Keratinocyte (primary cell): ENCODE results near the gene ZFAND5.

ENCODE experiments used
- CTCF ChIP-seq, 3 experiments: IDR thresholded peaks in 1 of 3; conservative IDR thresholded peaks in 1 of 3; optimal IDR thresholded peaks in 1 of 3; 2 replicates in 2 of 3; 3 replicates in 1 of 3; pipeline versions ENCODE3 to v1.5.1; 2011; ENCODE audit warnings: low read length in 3 of 3, mild to moderate bottlenecking in 3 of 3, moderate library complexity in 2 of 3, control low read depth in 1 of 3, inconsistent platforms in 1 of 3; ENCODE audit not compliant: insufficient read depth in 2 of 3; ENCODE audit errors: extremely low read depth in 1 of 3
- EZH2 ChIP-seq: IDR thresholded peaks from one replicate; pipeline ENCODE4 v1.6.1; 2012; ENCODE audit warnings: inconsistent platforms, mild to moderate bottlenecking, low read length, moderate library complexity

- TF ChIP-seq CTCF (optimal IDR thresholded peaks at IDR 0.05 in 1 of 3, IDR thresholded peaks at IDR 0.05 in 1 of 3, conservative IDR thresholded peaks at IDR 0.05 in 1 of 3; ENCODE audit: extremely low read depth in 1 of 3, insufficient read depth in 2 of 3, low read length in 3 of 3) (no peak), EZH2 (no peak)
These were observed 15.8 kb downstream of the ZFAND5 start for GRCh38 chr9:72349240-72349639.
